ENCODE results near the gene IRS2.

The IRS2 gene, protein sequence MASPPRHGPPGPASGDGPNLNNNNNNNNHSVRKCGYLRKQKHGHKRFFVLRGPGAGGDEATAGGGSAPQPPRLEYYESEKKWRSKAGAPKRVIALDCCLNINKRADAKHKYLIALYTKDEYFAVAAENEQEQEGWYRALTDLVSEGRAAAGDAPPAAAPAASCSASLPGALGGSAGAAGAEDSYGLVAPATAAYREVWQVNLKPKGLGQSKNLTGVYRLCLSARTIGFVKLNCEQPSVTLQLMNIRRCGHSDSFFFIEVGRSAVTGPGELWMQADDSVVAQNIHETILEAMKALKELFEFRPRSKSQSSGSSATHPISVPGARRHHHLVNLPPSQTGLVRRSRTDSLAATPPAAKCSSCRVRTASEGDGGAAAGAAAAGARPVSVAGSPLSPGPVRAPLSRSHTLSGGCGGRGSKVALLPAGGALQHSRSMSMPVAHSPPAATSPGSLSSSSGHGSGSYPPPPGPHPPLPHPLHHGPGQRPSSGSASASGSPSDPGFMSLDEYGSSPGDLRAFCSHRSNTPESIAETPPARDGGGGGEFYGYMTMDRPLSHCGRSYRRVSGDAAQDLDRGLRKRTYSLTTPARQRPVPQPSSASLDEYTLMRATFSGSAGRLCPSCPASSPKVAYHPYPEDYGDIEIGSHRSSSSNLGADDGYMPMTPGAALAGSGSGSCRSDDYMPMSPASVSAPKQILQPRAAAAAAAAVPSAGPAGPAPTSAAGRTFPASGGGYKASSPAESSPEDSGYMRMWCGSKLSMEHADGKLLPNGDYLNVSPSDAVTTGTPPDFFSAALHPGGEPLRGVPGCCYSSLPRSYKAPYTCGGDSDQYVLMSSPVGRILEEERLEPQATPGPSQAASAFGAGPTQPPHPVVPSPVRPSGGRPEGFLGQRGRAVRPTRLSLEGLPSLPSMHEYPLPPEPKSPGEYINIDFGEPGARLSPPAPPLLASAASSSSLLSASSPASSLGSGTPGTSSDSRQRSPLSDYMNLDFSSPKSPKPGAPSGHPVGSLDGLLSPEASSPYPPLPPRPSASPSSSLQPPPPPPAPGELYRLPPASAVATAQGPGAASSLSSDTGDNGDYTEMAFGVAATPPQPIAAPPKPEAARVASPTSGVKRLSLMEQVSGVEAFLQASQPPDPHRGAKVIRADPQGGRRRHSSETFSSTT (N-terminal part only)

DNA sequence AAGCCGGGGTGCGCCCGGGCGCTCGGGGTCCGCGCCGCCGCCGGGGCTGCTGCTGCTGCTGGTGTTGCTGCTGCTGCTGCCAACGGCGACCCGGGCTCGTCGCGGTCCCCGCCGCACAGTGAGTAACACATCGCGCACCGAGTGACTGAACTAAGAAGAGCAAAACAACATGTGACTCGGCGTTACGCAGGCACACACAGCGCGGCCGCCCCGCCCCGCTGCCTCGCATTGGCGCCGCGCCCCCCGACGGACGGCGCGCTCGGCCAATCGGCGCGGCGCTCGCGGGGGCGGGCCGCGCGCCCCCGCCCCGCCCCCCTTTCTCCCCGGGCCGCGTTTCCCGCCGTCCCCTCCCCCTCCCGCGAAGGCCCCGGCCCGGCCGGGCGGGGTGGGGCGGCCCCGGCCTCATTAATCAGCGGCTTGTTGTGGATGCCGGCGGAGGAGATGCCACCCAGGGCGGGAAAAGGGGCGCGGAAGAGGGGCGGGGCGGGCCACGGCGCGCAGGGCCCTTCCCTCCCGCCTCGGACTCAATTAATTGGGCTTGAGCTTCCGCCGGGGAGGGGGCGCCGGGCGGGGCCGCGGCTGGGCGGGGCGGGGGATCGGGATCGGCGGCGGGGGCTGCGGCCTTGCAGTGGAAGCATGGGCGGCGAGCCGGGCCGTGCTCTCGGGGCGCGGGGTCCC lies at the start of gene IRS2:
Gene IRS2 (minus strand): TSS at position 127 of the 678 bp plus-strand sequence. CDS start 530 bp downstream, outside the sequence.
- Histone ChIP-seq H3F3A (ENCODE audit: insufficient read depth) (no peaks in the 10 kb centered on the region), H3K27me3 (ENCODE audit: low read length) (no peaks in the 10 kb centered on the region), H4K20me1 (ENCODE audit: low read depth, low read length) (no peaks in the 10 kb centered on the region), H3K79me2 (ENCODE audit: insufficient read depth, low read length) (no peaks in the 10 kb centered on the region), H3K27ac (ENCODE audit: low read depth, low read length) (no peak within 1 kb of the TSS), H3K36me3 (ENCODE audit: low read length) (no peaks in the 10 kb centered on the region), H3K9ac (ENCODE audit: low read length) (no peak within 1 kb of the TSS), H3K4me3 (ENCODE audit: insufficient read depth, low read length, poor library complexity, severe bottlenecking) (no peak within 1 kb of the TSS), H3K9me2 (replicated peaks; ENCODE audit: insufficient read depth, low read length) (no peaks in the 10 kb centered on the region), H3K9me3 (ENCODE audit: insufficient read depth, low read length) (no peaks in the 10 kb centered on the region), H2AFZ (ENCODE audit: low read depth, low read length, severe bottlenecking) (no peak within 1 kb of the TSS), H3K4me2 (ENCODE audit: low read depth, low read length, poor library complexity, severe bottlenecking) (no peak within 1 kb of the TSS)
- TF ChIP-seq, protein P1, sequence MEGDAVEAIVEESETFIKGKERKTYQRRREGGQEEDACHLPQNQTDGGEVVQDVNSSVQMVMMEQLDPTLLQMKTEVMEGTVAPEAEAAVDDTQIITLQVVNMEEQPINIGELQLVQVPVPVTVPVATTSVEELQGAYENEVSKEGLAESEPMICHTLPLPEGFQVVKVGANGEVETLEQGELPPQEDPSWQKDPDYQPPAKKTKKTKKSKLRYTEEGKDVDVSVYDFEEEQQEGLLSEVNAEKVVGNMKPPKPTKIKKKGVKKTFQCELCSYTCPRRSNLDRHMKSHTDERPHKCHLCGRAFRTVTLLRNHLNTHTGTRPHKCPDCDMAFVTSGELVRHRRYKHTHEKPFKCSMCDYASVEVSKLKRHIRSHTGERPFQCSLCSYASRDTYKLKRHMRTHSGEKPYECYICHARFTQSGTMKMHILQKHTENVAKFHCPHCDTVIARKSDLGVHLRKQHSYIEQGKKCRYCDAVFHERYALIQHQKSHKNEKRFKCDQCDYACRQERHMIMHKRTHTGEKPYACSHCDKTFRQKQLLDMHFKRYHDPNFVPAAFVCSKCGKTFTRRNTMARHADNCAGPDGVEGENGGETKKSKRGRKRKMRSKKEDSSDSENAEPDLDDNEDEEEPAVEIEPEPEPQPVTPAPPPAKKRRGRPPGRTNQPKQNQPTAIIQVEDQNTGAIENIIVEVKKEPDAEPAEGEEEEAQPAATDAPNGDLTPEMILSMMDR (IDR thresholded peaks at IDR 0.05; ENCODE audit: insufficient read depth, low read length, poor library complexity, severe bottlenecking), result no peak

GRCh38 chr13:109834973-109835720 lies 48.8 kb upstream of the IRS2 start:
- Histone ChIP-seq H3K9me3 (ENCODE audit: insufficient read depth, low read length) (no peaks in the 10 kb centered on the region), H3K9me2 (replicated peaks; ENCODE audit: insufficient read depth, low read length) (no peaks in the 10 kb centered on the region), H3K27ac (ENCODE audit: low read depth, low read length) (no peak overlapping the region), H3K36me3 (ENCODE audit: low read length) (no peaks in the 10 kb centered on the region), H3K9ac (ENCODE audit: low read length) (no peak overlapping the region), H3K27me3 (ENCODE audit: low read length) (no peaks in the 10 kb centered on the region), H3K4me2 (ENCODE audit: low read depth, low read length, poor library complexity, severe bottlenecking) (no peak overlapping the region), H2AFZ (ENCODE audit: low read depth, low read length, severe bottlenecking) (no peak overlapping the region), H4K20me1 (ENCODE audit: low read depth, low read length) (no peaks in the 10 kb centered on the region), H3K4me3 (ENCODE audit: insufficient read depth, low read length, poor library complexity, severe bottlenecking) (no peak overlapping the region), H3F3A (ENCODE audit: insufficient read depth) (no peaks in the 10 kb centered on the region), H3K79me2 (ENCODE audit: insufficient read depth, low read length) (no peaks in the 10 kb centered on the region)
- TF ChIP-seq, protein P1 (IDR thresholded peaks at IDR 0.05; ENCODE audit: insufficient read depth, low read length, poor library complexity, severe bottlenecking), result no peak
- no peak for TF ChIP-seq EZH2phosphoT487 (conservative IDR thresholded peaks at IDR 0.05; ENCODE audit: low read length)

DNA sequence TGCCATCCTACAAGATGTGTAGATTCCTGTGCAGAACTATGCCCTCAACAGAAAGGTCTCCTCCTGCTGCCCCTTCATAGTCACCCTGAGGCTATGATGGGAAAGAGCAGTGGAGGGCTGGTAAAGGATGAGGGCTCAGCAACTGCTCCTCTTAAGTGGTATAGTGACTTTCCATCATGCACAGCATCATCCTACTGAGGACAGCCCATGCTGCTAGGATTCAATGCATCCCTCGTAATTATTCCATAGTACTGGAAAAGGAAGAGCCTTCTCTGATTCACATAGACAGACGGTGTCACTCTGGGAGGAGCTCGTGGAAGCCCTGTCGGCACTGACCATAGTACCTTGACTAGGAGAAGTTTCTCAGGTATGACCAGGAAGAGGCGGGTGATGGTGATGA lies 47.6 kb upstream of the IRS2 start:
- Histone ChIP-seq H3K27ac (ENCODE audit: low read depth, low read length) (no peak overlapping the region), H3K36me3 (ENCODE audit: low read length) (no peaks in the 10 kb centered on the region), H3K9me2 (replicated peaks; ENCODE audit: insufficient read depth, low read length) (no peaks in the 10 kb centered on the region), H3K79me2 (ENCODE audit: insufficient read depth, low read length) (no peaks in the 10 kb centered on the region), H3K27me3 (ENCODE audit: low read length) (no peaks in the 10 kb centered on the region), H2AFZ (ENCODE audit: low read depth, low read length, severe bottlenecking) (no peak overlapping the region), H4K20me1 (ENCODE audit: low read depth, low read length) (no peaks in the 10 kb centered on the region), H3F3A (ENCODE audit: insufficient read depth) (no peaks in the 10 kb centered on the region), H3K9me3 (ENCODE audit: insufficient read depth, low read length) (no peaks in the 10 kb centered on the region), H3K9ac (ENCODE audit: low read length) (no peak overlapping the region), H3K4me3 (ENCODE audit: insufficient read depth, low read length, poor library complexity, severe bottlenecking) (no peak overlapping the region), H3K4me2 (ENCODE audit: low read depth, low read length, poor library complexity, severe bottlenecking) (no peak overlapping the region)
- TF ChIP-seq, protein P1 (IDR thresholded peaks at IDR 0.05; ENCODE audit: insufficient read depth, low read length, poor library complexity, severe bottlenecking), result no peak
- TF ChIP-seq EZH2phosphoT487 (conservative IDR thresholded peaks at IDR 0.05; ENCODE audit: low read length), result no peak
